Measurements from ENCODE around the gene DENND11.

DENND11 gene

GRCh38 chr7:141659501-141659900 lies 42.5 kb downstream of the DENND11 start:
- H3K27me3 Mint-ChIP-seq (ENCODE audit: low read depth): no peaks in the 10 kb centered on the region
- H3K9me3 Mint-ChIP-seq: no peaks in the 10 kb centered on the region
- H3K4me1 Mint-ChIP-seq (ENCODE audit: low read depth): peaks cover 31% of the 10 kb centered on the region
- no peak overlapping the region for H3K4me3 Mint-ChIP-seq
- H3K36me3 Mint-ChIP-seq (ENCODE audit: low read depth): peaks cover 45% of the 10 kb centered on the region
- H3K27ac Mint-ChIP-seq: no peak overlapping the region

GRCh38 chr7:141654551-141654950 lies 47.4 kb downstream of the DENND11 start:
- Mint-ChIP-seq H3K27ac (peak overlapping the region; percentile 57), H3K27me3 (ENCODE audit: low read depth) (no peaks in the 10 kb centered on the region), H3K36me3 (ENCODE audit: low read depth) (peaks cover 23% of the 10 kb centered on the region)

DNA sequence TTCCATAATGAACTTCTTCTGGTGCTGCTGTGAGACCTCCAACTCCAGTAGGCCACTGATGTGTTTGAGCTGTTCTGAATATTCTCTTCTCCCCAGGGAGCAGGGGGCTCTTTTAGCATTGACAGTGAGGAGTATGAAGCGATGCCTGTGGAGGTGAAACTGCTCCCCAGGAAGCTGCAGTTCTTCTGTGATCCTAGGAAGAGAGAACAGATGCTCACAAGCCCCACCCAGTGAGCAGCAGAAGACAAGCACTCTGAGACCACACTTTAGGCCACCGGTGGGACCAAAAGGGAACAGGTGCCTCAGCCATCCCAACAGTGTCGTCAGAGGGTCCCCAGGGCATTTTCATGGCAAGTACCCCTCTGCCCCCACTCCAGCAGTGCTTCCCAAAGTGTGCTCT lies 49.3 kb downstream of the DENND11 start:
- no peaks in the 10 kb centered on the region for H3K27me3 Mint-ChIP-seq (ENCODE audit: low read depth)
- H3K27ac Mint-ChIP-seq: no peak overlapping the region
- peaks cover 23% of the 10 kb centered on the region for H3K36me3 Mint-ChIP-seq (ENCODE audit: low read depth)
- no peak overlapping the region for H3K4me3 Mint-ChIP-seq
- peaks cover 6% of the 10 kb centered on the region for H3K4me1 Mint-ChIP-seq (ENCODE audit: low read depth)
- no peaks in the 10 kb centered on the region for H3K9me3 Mint-ChIP-seq

More at GRCh38 chr7:141654551-141654950, 47.4 kb downstream of the DENND11 start:
- Mint-ChIP-seq H3K9me3 (no peaks in the 10 kb centered on the region), H3K4me3 (no peak overlapping the region), H3K4me1 (ENCODE audit: low read depth) (peaks cover 6% of the 10 kb centered on the region)
